GM12874 (cell line): ENCODE measurements around the gene PRPF18.

Experiments used
- CTCF ChIP-seq: IDR thresholded peaks from 2 replicates; pipeline ENCODE4 v1.5.1; 2011; ENCODE audit warnings: low read depth, mild to moderate bottlenecking, control low read depth, low read length, moderate library complexity; ENCODE audit not compliant: insufficient read depth

Gene PRPF18

DNA sequence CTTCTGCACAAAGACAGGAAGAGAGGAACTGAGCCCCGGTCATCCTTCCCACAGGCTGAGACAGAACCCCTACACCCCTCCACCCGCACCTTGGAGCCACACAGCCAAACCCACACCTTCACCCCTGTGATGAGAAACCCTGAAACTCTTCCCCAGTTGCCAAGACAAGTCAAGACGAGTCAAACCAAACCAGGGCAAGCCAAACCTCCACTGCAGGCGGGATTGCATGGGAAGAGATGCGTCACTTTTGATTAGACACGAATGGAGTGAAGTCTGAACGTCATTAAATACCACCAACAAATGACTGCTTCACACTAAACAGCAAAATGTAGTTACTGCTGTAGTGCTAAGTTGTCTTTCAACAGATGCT, 73.8 kb downstream of the PRPF18 start:
- no peak for TF ChIP-seq CTCF

DNA sequence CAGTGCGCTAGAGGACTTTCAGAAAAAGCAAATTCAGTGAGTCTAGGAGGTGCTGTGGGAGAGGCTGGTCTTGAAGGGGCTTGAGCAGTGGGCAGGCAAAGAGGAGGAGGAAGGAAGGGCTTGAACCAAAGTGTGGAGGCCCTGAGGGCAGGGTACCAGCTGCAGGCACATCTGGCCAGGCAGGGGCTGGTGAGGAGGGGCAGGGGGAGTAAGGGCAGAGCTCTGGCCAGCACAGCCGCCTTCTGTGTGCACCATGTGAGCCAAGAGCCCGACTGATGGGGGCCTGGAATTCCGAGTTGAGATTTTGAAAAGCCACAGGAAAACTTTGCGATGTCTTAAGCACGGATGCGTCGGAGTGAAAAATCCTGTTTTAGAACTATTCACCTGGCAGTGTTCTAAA, 74.5 kb downstream of the PRPF18 start:
- TF ChIP-seq CTCF: no peak

GRCh38 chr10:13665516-13666262, 78.9 kb downstream of the PRPF18 start:
- no peak for TF ChIP-seq CTCF

- TF ChIP-seq CTCF: no peak
These were observed 81.4 kb downstream of the PRPF18 start for GRCh38 chr10:13668126-13668525.

- no peak for TF ChIP-seq CTCF
These were observed 82.6 kb downstream of the PRPF18 start for GRCh38 chr10:13669182-13669855.

DNA sequence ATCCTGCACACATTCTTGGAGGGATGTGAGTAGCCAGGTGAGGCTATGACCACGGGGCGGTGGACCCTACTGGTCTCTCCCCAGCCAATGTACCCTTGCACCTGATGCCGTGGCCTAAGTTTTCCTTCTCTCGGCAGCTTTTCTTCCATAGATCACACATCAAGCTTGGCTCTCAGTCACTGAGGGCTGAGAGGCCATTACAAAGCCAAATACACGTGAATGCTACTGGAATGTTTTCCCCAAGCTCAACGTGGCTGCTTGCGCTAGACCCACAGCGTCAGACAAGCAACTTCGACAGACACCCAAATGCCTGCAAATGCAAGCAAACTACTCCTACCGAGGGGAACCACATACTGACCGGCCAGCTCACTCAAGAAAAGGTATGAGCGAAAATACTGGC, 83.1 kb downstream of the PRPF18 start:
- no peak for TF ChIP-seq CTCF

DNA sequence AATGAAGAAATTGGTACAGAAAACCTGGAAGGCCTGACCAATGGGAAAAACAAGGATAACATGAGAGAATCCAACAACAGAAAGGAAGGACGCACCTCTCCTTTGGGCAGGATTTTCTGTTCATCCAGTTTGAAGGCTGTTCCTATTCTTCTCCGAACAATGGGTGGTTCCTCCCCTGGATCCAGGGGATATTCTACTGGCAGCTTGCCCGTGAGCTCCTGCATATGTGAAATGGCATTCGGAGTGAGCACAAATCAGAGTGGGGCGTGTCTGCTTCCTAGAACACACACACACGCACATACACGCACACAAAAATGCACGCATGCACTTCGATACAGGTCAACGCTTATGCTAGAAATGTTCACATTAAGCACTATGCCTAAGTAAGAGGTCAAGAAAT, 83.5 kb downstream of the PRPF18 start:
- TF ChIP-seq CTCF: no peak
